OCI-LY7 (cell line): ENCODE measurements around the gene KLHL17.
"Not testable (repeated sequence)": the region's sequence is repeated elsewhere in the genome, so short reads cannot be mapped to it uniquely, and the experiment has no call there.

Experiments used
- EZH2phosphoT487 ChIP-seq: fragments of 200-600 bp; sonication (generic); IDR thresholded peaks from 2 replicates; pipeline ENCODE4 v1.6.1; 2018; ENCODE audit warnings: low read depth, borderline replicate concordance, mild to moderate bottlenecking, mixed run types, antibody characterized with exemption, low read length, moderate library complexity, mixed read lengths
- TF ChIP-seq, protein P1 (sequence below): fragments of 200-600 bp; sonication (generic); conservative IDR thresholded peaks from 2 replicates; pipeline ENCODE4 v1.5.1; 2014; ENCODE audit warnings: mild to moderate bottlenecking, antibody characterized with exemption, low read length, moderate library complexity, mixed read lengths

DNA sequence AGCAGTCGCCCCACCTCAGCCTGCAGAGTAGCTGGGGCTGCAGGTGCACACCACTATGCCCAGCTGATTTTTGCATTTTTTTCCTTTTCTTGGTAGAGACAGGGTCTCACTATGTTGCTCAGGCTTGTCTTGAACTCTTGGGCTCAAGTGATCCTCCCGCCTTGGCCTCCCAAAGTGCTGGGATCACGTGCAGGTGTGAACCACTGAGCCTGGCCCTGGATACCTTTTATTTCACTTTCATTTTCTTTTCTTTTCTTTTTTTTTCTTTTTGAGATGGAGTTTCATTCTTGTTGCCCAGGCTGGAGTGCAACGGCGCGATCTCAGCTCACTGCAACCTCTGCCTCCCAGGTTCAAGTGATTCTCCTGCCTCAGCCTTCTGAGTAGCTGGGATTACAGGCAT lies 30.9 kb downstream of the KLHL17 start:
- TF ChIP-seq, protein P1, sequence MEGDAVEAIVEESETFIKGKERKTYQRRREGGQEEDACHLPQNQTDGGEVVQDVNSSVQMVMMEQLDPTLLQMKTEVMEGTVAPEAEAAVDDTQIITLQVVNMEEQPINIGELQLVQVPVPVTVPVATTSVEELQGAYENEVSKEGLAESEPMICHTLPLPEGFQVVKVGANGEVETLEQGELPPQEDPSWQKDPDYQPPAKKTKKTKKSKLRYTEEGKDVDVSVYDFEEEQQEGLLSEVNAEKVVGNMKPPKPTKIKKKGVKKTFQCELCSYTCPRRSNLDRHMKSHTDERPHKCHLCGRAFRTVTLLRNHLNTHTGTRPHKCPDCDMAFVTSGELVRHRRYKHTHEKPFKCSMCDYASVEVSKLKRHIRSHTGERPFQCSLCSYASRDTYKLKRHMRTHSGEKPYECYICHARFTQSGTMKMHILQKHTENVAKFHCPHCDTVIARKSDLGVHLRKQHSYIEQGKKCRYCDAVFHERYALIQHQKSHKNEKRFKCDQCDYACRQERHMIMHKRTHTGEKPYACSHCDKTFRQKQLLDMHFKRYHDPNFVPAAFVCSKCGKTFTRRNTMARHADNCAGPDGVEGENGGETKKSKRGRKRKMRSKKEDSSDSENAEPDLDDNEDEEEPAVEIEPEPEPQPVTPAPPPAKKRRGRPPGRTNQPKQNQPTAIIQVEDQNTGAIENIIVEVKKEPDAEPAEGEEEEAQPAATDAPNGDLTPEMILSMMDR, result not testable (repeated sequence)
- TF ChIP-seq EZH2phosphoT487, result not testable (repeated sequence)
